ENCODE results near the gene ITPA.

The ITPA gene

DNA sequence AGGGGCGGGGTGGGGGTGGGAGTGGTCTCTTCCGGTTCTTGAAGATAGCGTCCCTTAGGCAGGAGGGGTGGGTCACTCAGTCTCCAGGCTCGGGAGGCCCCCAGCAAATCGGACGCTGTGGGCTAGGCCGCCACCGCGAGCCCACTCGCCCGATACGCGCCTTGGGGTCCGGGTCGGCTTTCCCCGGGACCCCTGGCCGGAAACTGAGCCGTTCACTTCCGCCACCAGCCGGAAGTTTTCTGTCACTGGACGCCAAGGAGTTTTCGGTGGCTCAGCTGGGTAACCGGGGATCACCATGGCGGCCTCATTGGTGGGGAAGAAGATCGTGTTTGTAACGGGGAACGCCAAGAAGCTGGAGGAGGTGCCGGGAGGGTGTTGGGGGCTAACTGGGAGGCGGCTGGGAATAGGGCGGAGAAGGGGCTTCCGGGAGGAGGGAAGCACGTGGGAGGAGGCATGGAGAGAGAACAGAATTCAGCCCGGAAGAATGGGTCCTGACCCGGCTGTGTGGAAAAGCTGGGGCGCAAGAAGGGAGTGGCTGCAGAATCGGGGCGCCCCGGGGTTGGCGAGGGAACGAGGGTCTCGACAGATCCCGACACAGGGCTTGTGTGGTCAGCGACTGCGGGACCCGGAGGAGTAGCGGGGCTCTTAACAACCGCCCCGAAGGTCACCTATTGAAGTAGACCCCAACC lies at the start of gene ITPA:
Gene ITPA, plus strand, starts transcription at position 242 of the 689 bp plus-strand sequence. Its CDS starts 54 bp downstream, at position 296.
- DNase-seq (ENCODE audit: low spot score) = peak; percentile 70

DNA sequence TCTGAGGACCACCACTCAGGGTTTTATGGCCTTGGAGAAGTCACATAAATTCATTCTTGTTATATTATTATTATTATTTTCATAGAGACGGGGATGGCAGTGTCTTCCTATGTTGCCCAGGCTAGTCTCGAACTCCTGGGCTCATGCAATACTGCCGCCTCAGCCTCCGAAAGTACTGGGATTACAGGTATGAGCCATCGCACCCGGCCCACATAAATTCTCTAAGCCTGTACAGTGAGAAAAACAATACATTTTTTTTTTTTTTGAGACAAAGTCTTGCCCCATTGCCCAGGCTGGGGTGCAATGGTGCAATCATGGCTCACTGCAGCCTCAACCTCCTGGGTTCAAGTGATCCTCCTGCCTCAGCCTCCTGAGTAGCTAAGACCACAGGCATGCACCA lies 48.9 kb upstream of the ITPA start:
- no peak for DNase-seq (ENCODE audit: low spot score)

DNA sequence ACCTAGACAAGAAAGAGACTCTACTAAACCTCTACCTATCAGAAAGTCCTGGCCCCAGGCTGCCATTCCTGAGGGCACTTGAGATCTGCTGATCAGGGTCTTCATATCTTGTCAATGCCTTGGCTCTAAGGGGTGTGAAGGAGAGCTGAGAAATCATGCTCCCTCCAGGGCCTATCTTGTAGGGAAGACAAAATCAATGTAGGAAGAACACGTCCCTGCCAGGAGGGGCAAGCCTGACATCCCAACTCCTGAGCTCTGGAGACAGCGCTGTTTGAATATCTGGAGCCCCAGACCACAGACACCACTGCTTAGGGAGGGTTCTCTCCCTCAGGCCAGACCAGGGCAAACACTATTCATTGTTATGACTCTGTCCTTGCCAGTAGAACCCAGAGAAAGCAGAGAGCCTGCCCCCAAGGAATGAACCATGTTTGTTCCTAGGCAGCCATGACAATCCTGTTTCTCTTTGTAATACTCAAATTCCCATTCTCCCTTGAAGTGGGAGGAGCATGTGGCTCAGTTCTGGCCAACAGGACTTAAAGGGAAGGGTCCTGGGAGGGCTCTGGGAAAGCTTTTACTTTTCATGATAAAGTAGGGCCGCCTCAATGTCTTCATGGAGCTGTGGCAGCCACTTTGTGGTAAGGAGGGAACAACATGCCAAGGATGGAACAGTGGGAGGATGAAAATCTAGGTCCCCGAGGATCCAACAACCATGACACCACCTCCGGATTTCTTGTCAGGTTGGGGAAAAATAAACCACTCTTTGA lies 47.8 kb upstream of the ITPA start:
- no peak for DNase-seq (ENCODE audit: low spot score)

DNA sequence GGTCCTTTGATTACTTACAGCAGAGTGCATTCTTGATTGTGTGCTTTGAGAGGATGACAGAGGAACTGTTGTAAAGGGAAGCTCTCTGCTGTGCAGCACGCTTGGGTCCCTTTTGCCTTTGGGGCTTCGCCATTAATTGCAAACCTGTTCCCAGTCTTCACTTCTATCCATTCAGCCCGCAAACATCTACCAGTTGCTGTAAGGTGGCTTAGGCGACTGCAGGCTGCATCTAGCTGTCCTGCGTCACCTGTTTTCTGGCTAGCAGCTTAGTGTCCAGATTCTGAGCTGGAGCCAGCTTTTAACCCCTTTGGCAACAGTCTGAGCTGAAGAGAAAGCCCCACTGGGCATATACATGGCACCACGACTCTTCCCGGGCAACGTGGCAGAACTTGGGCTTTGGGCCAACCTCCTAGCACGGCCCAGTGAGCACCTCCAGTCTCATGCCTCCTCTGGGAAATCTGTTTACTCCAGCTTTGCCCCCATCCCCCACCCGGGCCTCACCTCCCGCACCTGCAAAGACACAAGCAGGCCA lies 47.2 kb upstream of the ITPA start:
- DNase-seq (ENCODE audit: low spot score) = no peak

DNA sequence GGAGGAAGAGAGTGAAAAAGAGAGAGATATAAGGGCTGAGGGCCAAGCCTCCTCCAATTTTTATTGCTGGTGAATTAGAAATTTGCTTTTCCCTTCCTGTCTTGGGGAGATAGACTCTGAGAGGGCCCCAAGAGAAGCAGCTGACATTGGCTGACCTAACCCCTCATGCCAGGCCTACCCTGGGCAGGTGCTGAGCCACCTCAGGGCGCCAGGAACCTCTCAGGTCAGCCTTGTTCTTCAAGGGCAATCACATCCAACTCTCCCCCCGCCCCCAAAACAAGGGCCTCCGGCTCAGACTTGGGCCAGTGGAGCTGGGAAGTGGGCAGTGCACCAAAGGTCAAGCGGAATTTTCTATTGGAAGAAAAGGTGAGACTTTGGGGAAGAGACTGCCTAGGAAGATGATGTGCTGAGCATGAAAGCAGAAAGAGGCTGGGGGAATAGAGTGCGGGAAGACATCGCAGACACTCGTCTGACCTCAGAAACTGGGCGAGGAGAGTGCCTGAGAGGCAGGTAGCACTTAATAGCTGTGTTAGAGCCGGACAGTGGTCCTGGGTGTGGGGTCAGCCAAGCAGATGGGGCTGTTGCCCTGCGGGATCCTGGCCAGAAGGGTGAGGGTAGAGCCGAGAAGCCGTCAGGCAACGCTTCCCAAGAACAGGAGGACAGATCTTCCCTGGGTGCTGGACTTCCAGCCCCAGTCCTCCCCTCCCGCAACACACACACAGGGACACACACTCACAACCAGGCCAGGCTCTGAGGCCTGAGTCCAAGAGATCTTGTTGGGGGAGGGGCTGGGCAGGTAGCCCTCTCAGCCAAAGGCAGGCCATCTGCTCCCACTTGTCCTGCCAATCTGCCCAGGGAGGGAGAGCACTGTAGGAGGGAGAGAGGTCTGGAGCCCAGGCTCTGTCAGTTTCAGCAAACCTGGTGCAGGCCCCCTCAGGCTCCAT lies 45.9 kb upstream of the ITPA start:
- DNase-seq (ENCODE audit: low spot score) = no peak

DNA sequence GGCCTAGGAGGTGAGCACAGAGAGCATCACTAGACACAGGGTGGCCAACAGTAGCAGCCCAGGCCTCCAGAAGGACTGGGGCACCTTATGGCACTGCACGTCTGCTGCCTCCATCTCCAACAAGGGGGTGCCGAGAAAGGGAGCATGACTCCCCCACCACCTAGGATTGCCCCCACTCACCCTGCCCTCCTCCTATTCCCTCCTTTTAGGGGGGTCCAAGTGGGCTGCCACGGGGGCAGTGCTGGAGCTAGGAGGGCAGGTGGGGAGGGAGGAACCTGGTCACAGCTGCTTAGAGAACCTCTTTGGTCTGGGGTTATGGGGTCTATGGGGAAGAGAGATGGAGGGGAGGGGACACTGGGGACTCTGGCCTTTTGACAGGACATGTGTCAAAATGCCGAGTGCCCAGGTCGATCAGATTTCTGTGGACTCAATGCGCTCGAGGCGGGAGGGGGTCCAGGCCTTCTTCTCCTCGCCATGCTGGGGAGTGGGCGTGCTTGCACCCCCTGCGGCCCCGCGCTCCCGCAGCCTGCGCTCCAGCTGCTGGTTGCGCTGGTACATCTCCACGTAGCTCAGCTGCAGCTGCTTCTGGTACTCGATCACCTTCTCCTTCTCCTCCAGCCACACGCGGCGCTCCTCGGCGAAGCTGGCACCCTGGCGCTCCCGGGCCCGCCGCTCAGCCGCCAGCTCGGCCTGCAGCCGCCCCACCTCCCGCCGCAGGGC lies 45.1 kb upstream of the ITPA start:
- DNase-seq (ENCODE audit: low spot score) = no peak

DNA sequence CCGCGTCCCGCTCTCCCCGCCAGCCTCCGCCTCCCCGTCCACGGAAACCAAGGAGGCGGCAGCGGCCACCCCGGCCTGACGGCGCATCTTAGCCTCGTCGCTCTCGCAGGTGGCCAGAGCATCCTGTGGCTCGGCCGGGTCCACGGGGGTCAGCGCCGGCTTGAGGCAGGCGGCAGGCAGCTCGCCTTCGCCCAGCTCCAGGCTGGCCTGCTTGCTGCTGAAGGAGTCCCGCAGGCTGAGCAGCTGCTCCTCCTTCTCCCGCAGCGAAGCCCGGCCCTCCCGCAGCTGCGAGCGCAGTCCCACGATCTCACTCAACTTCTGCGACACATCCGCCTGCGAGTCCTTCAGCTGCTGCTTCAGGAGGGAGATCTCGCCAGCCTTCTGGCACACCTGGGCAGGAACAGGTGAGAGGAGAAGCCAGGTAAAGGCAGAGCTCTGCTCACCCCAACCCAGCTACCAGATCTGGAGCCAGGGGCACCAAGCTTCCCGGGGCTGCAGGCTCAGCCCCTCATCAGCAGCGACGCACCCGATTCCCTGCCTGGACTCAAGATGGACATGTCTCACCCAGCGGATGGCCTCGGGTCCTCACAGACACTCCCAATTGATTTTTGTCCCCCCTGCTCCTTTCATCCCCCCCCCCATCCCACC lies 44.4 kb upstream of the ITPA start:
- DNase-seq (ENCODE audit: low spot score) = no peak

DNA sequence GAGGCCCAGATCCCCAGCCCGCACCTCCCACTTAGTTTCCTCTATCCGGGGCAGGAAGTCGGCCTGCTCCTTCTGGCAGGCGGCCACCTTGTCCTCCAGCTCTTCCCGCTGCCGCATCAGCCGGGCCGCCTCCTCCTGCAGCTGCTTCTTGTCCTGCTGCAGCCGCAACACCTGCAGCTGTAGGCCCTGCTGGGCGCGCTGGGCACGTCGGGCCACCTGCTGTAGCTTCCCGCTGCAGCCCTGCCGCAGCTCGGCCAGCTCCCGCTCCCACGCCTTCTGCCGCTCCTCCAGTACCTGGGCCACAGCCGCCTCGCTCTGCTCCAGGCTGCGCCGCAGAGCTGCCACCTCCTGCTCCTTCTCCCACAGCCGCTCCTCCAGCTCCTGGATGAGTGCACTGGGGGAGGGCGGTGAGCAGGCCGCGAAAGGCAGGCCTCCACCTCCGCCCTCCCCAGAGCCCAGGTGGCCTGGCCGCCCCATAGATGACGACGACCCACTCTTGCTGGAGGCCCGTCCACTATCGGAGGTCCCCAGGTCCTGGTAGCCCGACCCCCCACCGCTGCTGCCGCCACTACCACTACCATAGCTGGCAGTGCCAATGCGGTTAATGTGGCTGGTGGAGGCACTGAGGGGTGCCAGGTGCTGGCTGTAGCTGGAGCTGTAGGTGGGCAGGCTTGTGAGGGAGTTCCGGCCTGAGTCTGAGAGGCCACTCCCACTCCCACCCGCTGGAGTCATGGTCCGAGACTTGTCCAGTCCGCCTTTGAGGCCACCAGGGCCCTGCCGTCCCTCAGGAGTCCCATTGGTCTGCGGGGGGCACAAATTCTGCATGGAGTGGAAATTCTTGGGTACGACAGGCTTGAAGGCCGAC lies 43.6 kb upstream of the ITPA start:
- no peak for DNase-seq (ENCODE audit: low spot score)

DNA sequence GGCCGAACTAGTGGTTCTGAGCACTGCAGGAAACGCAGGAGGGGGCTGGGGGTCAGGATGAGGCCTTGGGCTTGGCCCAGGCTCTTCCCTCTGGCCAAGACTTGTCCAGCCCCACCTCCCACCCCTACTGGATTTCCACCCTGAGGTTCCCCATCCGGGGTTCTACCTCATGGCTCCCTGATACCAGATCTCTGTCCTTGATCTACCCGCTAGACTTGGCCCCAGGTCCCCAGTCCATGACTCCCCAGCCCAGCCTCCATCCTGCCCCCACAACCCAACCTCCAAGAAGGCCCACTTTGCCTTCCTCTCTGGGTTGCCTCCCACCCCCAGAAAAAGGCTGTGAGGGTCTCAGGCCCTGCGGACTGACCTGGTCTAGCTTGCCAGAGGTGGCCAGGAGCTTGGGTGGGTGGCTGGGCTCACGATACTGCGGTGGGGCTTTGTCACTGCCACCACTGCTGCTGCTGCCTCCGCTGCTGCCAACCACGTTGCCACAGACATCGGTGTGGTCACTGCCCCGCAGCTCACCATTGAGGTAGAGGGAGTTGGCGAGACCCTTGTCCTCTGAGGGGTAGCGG lies 42.9 kb upstream of the ITPA start:
- DNase-seq (ENCODE audit: low spot score) = no peak

DNA sequence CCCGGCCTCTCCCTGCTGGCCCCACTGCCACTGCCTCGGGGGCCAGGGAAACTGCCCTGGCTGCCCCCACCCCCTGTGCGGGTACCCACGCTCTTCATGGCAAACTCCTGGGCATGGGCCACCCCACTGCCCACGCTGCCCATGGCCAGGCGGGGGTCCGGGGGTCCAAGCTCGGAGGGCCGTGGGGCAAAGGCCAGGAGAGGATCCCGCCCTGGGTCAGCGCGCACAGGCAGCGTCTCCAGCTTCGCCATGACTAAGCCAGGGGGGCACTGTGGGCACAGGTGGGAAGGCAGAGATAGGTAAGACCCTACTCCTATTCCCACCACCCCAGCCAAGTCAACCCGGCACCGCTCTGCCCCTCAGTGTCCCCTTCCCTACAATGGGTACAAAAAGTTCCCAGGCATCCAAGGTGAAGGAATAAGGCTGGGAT lies 42.4 kb upstream of the ITPA start:
- DNase-seq (ENCODE audit: low spot score) = no peak

DNA sequence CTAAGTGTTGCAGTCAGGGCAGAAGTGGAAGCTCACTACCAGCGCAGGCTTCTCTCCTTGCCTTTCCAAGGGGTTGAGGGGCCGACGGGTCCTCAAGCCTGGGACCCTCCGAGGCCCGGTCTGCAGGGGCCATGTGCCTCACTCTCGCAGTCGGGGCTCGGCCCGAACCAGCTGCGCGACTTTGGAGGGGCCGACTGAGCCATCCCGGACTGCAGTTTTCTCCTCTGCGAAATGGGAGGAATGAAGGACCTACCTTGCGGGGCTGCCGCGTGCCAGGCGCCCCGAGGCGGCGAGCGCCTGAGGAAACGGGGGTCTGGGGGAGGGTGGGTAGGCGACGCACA lies 41.6 kb upstream of the ITPA start:
- no peak for DNase-seq (ENCODE audit: low spot score)

DNA sequence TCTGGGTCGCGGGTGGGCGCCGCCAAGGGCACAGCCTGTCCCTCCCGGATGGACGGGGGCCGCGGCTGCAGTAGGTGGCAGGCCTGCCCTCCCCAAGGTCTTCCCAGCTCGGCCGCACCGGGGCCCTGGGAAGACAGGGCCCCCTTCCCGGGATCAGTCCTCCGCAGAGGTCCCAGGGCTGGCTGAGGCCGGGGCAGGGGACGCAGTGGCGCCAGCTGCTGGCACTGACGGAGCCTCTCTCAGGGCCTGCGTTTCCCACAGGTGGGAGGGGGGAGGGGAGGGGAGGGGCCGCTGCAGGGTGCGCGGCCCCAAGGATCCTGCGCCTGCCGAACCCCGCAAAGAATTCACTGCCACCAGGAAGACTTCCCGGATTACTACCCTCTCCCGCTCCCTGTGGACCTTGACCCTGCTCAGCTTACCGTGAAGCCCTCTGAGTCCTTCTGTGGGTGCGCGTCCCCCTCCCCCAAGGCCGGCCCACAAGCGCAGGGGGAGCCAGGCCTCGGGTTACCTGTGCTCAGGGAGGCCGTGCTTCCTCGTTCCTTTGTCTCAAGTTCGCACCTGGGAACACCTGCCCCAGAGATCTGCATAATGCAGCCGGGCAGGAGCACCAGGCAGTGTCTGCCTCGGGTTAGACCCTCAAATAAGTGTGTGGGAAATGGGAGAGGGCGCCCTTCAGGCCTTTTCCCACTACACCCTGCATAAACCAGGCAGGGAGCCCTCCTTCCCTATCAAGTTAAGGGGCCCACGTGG lies 41.0 kb upstream of the ITPA start:
- no peak for DNase-seq (ENCODE audit: low spot score)

DNA sequence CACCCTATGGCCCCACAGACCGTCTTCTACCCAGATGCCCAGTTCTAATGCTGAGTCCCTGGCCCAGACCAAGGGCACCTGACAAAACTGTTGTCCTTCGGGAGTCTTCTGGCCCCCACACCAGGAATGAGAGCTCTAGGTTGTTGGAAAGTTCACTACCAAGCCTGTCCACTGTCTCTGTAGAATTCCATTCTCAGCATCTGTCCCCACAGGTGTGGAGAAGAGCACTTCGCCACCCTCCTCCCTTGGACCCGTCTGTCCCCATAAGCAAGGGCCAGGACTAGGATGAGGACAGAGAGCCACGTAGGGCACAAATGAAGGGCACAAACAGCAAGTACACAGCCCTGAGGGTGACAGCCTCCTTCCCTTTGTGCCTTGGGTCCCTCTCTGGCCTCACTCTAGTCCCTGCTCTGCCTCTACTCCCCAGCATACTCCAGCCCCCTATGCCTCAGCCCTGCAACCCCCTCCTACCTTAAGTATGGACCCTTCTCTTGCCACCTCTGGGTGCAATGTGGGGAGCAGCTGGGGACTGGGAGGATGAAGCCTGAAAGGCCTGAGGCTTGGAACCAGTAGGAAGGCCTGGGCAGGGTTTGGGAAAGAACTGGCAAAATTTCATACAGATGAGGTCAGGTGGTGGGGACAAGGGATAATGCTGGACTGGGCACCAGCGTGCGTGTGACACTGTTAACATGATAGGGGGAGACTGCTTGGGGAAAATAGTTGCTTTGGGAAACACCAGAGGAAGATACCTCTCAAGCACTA lies 40.3 kb upstream of the ITPA start:
- no peak for DNase-seq (ENCODE audit: low spot score)

DNA sequence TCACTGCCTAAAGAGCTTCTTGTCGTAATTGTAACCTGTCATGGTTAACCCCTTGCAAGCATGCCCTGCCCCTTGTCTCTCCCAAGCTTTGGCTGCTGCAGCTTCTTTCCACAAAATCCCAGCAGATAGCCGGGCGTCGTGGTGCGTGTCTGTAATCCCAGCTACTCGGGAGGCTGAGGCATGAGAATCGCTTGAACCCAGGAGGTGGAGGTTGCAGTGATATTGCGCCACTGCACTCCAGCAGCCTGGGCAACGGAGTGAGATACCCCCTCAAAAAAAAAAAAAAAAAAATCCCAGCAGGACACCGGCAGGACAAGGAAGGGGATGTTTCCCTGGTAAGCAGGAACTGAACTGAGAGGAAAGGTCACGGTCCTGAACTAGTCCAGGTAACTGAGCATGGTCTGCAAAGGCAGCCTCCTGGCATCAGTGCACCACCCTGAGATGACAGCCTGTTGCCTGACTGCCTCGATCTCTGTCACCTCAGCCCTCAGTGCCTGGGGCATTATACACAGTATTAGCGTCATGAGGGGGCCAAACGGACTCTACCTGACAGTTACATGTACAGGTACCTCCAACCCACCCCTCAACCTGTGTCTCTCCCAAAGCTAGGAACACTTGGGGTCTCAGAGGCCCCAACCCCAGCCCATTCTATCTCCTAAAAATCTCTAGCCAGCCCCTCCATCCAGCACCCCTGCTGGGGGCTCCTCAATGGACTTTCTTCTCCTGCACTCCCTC lies 37.7 kb upstream of the ITPA start:
- DNase-seq (ENCODE audit: low spot score) = no peak

DNA sequence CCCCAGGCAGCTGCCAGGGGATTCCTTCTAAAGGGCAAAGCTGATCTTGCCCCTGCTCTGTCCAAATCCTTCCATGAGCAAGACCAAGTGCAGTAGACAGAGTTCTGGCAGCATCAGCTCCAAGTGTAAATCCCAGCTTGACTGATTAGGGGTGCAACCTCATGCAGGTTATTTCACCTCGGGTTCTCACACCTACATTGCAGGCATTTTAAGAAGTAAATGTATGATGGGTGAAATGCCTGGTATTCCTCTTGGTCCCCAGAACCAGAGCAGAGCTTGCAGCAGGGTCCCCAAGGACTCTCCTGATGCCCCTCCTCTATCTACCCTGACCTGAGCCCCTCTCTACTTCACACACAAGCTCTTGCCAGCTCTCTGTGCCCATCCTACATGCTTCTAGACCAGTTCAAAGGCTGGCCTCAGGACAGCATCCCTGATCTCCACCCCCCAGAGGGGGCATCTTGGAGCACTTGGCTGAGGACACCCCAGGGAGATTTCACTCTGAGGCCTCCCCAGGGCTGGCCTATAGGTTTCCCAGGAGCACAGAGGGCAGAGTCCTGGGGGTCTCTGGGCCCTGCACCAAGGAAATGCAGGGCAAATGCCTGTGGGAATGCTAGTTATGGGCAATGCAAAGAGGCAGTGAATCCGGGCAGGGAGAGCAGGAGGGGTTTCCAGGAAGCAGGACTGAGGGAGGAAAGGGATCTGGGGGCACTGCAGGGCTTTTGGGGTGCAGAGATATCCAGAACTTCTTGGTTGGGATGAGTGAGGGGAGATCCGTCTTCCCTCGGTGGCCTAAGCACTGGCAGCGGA lies 37.0 kb upstream of the ITPA start:
- no peak for DNase-seq (ENCODE audit: low spot score)

DNA sequence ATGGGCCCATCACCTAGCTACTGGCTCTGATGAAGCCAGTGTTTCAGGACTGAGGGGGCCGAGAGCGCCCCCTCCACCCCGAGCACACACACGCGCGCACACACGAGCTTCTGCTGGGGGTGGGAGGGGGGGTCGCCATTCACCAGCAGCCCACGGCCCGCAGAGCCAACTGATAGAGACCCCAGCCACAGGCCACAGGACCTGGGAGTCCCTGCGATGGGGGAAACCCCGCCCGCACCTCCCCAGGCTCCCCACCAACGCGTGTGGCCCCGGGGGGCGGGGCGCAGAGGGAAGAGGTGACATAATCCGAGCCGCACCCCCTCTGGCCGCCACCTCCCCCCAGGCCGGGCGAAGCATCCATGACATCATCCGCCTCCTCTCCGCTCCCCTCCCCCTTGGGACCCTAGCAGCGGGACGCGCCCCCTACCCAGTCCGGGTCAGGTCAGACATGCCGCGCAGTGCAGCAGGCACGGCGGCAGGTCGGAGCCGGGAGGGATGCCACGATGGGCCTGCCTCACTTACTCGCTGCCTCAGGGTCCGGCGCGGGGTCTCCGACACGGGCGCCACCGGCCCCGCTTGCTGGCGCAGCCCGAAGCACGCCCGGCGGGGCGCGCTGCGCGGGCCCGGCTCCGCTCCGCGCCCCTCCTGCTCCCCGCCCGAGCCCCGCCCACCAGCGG lies 36.2 kb upstream of the ITPA start, which contains the start of gene LZTS3:
Gene LZTS3, minus strand, starts transcription at position 617 of the 677 bp plus-strand sequence. CDS start 6,386 bp downstream, outside the sequence.
- DNase-seq (ENCODE audit: low spot score) = peak; percentile 82

Measured in germinal center (tissue), 1 donor.